Esophagus muscularis mucosa (tissue), 4 donors: ENCODE data around the gene POLR2C. TPM values are rescaled to one million over a fixed set of nuclear protein-coding genes. Genes with fewer than 3 reads are reported as not detected.

Source experiments
- DNase-seq: peaks from one replicate; pipeline ENCODE4 v3.0.0-alpha.2; 2017; ENCODE audit errors: extremely low spot score
- H3K27ac ChIP-seq, 4 donors: fragments of 200-600 bp; sonication (generic); replicated peaks in 1 of 4; 1 replicate in 3 of 4; 2 replicates in 1 of 4; pipeline ENCODE4 v1.5.1; 2016 to 2019; ENCODE audit warnings: mild to moderate bottlenecking in 1 of 4
- H3K27me3 ChIP-seq, 4 donors: fragments of 200-600 bp; sonication (generic); one replicate each; pipeline versions ENCODE4 v1.5.1 to v1.6.0; 2016 to 2019
- H3K36me3 ChIP-seq, 4 donors: fragments of 200-600 bp; sonication (generic); one replicate each; pipeline ENCODE4 v1.5.1; 2016 to 2019
- H3K4me1 ChIP-seq, 4 donors: fragments of 200-600 bp; sonication (generic); one replicate each; pipeline ENCODE4 v1.5.1; 2016 to 2019
- H3K4me3 ChIP-seq, 4 donors: fragments of 200-600 bp; sonication (generic); 1 replicate in 2 of 4; 2 replicates in 2 of 4; pipeline ENCODE4 v1.5.1; 2016 to 2019; ENCODE audit warnings: mild to moderate bottlenecking in 4 of 4, moderate library complexity in 1 of 4
- H3K9me3 ChIP-seq, 4 donors: fragments of 200-600 bp; sonication (generic); 1 replicate in 3 of 4; 2 replicates in 1 of 4; pipeline ENCODE4 v1.5.1; 2016 to 2019
- CTCF ChIP-seq, 3 experiments: fragments of 200-600 bp in 2 of 3; fragments of 450-650 bp in 1 of 3; sonication (generic) in 2 of 3; IDR thresholded peaks; one replicate each; pipeline ENCODE4 v1.5.1; 2017 to 2019; ENCODE audit warnings: antibody characterized with exemption in 3 of 3, mild to moderate bottlenecking in 2 of 3, moderate library complexity in 1 of 3
- EP300 ChIP-seq: sonication (generic); formaldehyde crosslinking; IDR thresholded peaks from one replicate; pipeline ENCODE4 v1.6.1; 2017; ENCODE audit warnings: antibody characterized with exemption
- POLR2A ChIP-seq: fragments of 450-650 bp; IDR thresholded peaks from one replicate; pipeline ENCODE4 v1.6.1; 2017; ENCODE audit warnings: antibody characterized with exemption, moderate library complexity, mild to moderate bottlenecking, low read depth
- POLR2AphosphoS5 ChIP-seq, 2 donors: sonication (generic); formaldehyde crosslinking; IDR thresholded peaks; one replicate each; pipeline ENCODE4 v1.6.1; 2017; ENCODE audit warnings: antibody characterized with exemption in 2 of 2
- WGBS: methylation state at CpG from one replicate; pipeline ENCODE4 v1.1.5; 2018; 5-methylcytosine and 5-hydroxymethylcytosine counted together
- intact Hi-C: fragments of 100-400 bp; cut with DNase I; formaldehyde crosslinking; loops from one replicate; pipeline ENCODE4 v1.15.1; 2023
- total RNA-seq, 4 donors: library from RNA; depleted of rRNA; stranded (reverse); fragments of >200 nt; gene quantifications; one replicate each; pipeline versions ENCODE4 v1.1.0 to v1.2.1, GENCODE V29; 2016

POLR2C gene
- total RNA-seq, 4 donors from 2014 or later = 95.5 to 154 (median 107) TPM

- Histone ChIP-seq H3K4me3 (no peak overlapping the region), H3K27me3 (no peaks in the 10 kb centered on the region), H3K27ac (no peak overlapping the region), H3K36me3 (no peaks in the 10 kb centered on the region), H3K9me3 (no peaks in the 10 kb centered on the region), H3K4me1 (no peaks in the 10 kb centered on the region)
- no peak for DNase-seq
- TF ChIP-seq CTCF (IDR thresholded peaks at IDR 0.05) = no peak
- no peak for TF ChIP-seq POLR2A
- no peak for TF ChIP-seq POLR2AphosphoS5 (IDR thresholded peaks at IDR 0.05)
- TF ChIP-seq EP300 = no peak
- 67% methylated on average over 15 of the region's 15 CpGs for WGBS
- intact Hi-C loops = no loop called here
Observed at GRCh38 chr16:57503366-57503765, 40.9 kb downstream of the POLR2C start.

GRCh38 chr16:57504001-57504400 is 41.5 kb downstream of the POLR2C start:
- H3K4me1 ChIP-seq = no peaks in the 10 kb centered on the region
- no peak for DNase-seq
- no peaks in the 10 kb centered on the region for H3K36me3 ChIP-seq
- WGBS = 85% methylated on average over 6 of the region's 6 CpGs
- TF ChIP-seq POLR2A (no peak), EP300 (no peak), POLR2AphosphoS5 (IDR thresholded peaks at IDR 0.05) (no peak), CTCF (IDR thresholded peaks at IDR 0.05) (no peak)
- no peak overlapping the region for H3K27ac ChIP-seq
- intact Hi-C loops = no loop called here
- no peaks in the 10 kb centered on the region for H3K9me3 ChIP-seq
- peaks cover 0 to 6% (median 0%) of the 10 kb centered on the region in 4 donors for H3K27me3 ChIP-seq
- no peak overlapping the region for H3K4me3 ChIP-seq

GRCh38 chr16:57504491-57504890 is 42.0 kb downstream of the POLR2C start:
- WGBS = 86% methylated on average over 5 of the region's 5 CpGs
- Histone ChIP-seq H3K27me3 (peaks cover 0 to 7% (median 0%) of the 10 kb centered on the region in 4 donors), H3K4me1 (no peaks in the 10 kb centered on the region), H3K9me3 (no peaks in the 10 kb centered on the region), H3K36me3 (no peaks in the 10 kb centered on the region), H3K4me3 (no peak overlapping the region), H3K27ac (no peak overlapping the region)
- no peak for DNase-seq
- TF ChIP-seq EP300 (no peak), POLR2A (no peak), POLR2AphosphoS5 (IDR thresholded peaks at IDR 0.05) (no peak)
- intact Hi-C loops = no loop called here

GRCh38 chr16:57505169-57505568 is 42.7 kb downstream of the POLR2C start:
- TF ChIP-seq EP300 = no peak
- TF ChIP-seq POLR2A = no peak
- no peak for TF ChIP-seq POLR2AphosphoS5 (IDR thresholded peaks at IDR 0.05)
- TF ChIP-seq CTCF (IDR thresholded peaks at IDR 0.05) = no peak
- no peak overlapping the region for H3K4me3 ChIP-seq
- WGBS = 82% methylated on average over 6 of the region's 6 CpGs
- H3K4me1 ChIP-seq = peaks cover 0 to 6% (median 3%) of the 10 kb centered on the region in 4 donors
- intact Hi-C loops = no loop called here
- no peaks in the 10 kb centered on the region for H3K9me3 ChIP-seq
- H3K27me3 ChIP-seq = peaks cover 0 to 7% (median 0%) of the 10 kb centered on the region in 4 donors
- H3K36me3 ChIP-seq = no peaks in the 10 kb centered on the region
- DNase-seq = no peak
- H3K27ac ChIP-seq = no peak overlapping the region

GRCh38 chr16:57507136-57508034 is 44.9 kb downstream of the POLR2C start:
- DNase-seq = no peak
- peaks cover 0 to 8% (median 6%) of the 10 kb centered on the region in 4 donors for H3K4me1 ChIP-seq
- intact Hi-C loops = no loop called here
- no peak overlapping the region for H3K4me3 ChIP-seq
- H3K9me3 ChIP-seq = no peaks in the 10 kb centered on the region
- H3K27me3 ChIP-seq = peaks cover 0 to 7% (median 0%) of the 10 kb centered on the region in 4 donors
- H3K27ac ChIP-seq = no peak overlapping the region
- TF ChIP-seq POLR2A (no peak), EP300 (no peak), POLR2AphosphoS5 (IDR thresholded peaks at IDR 0.05) (no peak)
- peaks cover 0 to 10% (median 8%) of the 10 kb centered on the region in 4 donors for H3K36me3 ChIP-seq
- 67% methylated on average over 12 of the region's 13 CpGs for WGBS
